ENCODE data around the gene SKOR2.

Gene SKOR2

GRCh38 chr18:47248604-47249313 lies 2.7 kb downstream of the SKOR2 start:
- TF ChIP-seq, protein P1, sequence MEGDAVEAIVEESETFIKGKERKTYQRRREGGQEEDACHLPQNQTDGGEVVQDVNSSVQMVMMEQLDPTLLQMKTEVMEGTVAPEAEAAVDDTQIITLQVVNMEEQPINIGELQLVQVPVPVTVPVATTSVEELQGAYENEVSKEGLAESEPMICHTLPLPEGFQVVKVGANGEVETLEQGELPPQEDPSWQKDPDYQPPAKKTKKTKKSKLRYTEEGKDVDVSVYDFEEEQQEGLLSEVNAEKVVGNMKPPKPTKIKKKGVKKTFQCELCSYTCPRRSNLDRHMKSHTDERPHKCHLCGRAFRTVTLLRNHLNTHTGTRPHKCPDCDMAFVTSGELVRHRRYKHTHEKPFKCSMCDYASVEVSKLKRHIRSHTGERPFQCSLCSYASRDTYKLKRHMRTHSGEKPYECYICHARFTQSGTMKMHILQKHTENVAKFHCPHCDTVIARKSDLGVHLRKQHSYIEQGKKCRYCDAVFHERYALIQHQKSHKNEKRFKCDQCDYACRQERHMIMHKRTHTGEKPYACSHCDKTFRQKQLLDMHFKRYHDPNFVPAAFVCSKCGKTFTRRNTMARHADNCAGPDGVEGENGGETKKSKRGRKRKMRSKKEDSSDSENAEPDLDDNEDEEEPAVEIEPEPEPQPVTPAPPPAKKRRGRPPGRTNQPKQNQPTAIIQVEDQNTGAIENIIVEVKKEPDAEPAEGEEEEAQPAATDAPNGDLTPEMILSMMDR (IDR thresholded peaks at IDR 0.05; ENCODE audit: control insufficient read depth, insufficient read depth, low read depth, low read length, missing control alignments): no peak
- no peak overlapping the region for H3K4me3 ChIP-seq (ENCODE audit: control insufficient read depth, low read depth, low read length)
- no peak for DNase-seq (ENCODE audit: low read depth)

DNA sequence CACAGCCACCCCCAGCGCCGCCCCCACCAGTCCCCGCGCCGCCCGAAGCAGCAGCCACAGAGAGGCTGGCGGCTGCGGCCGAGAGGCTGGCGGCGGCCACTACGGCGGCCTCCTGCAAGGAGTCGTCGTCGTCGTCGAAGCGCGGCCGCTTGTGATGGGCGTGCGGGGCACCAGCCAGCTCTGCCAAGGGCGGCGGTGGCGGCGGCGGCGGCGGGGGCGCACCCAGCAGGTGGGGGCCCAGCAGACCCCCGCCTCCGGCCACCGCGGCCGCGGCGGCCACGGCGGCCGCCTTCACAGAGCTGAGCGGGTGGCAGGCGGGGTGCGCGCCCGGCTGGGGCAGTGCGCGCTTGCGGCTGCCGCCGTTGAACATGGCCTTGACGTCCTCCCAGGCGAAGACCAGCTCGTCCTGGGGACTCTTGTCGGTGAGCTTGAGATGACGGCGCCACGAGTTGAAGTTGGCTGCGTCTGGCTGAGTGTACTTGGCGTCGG lies 3.3 kb downstream of the SKOR2 start:
- TF ChIP-seq, protein P1 (IDR thresholded peaks at IDR 0.05; ENCODE audit: control insufficient read depth, insufficient read depth, low read depth, low read length, missing control alignments): no peak
- no peak overlapping the region for H3K4me3 ChIP-seq (ENCODE audit: control insufficient read depth, low read depth, low read length)

GRCh38 chr18:47247416-47248114 lies 3.9 kb downstream of the SKOR2 start:
- H3K4me3 ChIP-seq (ENCODE audit: control insufficient read depth, low read depth, low read length): no peak overlapping the region
- TF ChIP-seq, protein P1 (IDR thresholded peaks at IDR 0.05; ENCODE audit: control insufficient read depth, insufficient read depth, low read depth, low read length, missing control alignments): no peak
- DNase-seq (ENCODE audit: low read depth): no peak

More for the DNA sequence above, 3.3 kb downstream of the SKOR2 start:
- no peak for DNase-seq (ENCODE audit: low read depth)

GRCh38 chr18:47247036-47247415 lies 4.4 kb downstream of the SKOR2 start:
- TF ChIP-seq, protein P1 (IDR thresholded peaks at IDR 0.05; ENCODE audit: control insufficient read depth, insufficient read depth, low read depth, low read length, missing control alignments): no peak
- H3K4me3 ChIP-seq (ENCODE audit: control insufficient read depth, low read depth, low read length): no peak overlapping the region
- no peak for DNase-seq (ENCODE audit: low read depth)

DNA sequence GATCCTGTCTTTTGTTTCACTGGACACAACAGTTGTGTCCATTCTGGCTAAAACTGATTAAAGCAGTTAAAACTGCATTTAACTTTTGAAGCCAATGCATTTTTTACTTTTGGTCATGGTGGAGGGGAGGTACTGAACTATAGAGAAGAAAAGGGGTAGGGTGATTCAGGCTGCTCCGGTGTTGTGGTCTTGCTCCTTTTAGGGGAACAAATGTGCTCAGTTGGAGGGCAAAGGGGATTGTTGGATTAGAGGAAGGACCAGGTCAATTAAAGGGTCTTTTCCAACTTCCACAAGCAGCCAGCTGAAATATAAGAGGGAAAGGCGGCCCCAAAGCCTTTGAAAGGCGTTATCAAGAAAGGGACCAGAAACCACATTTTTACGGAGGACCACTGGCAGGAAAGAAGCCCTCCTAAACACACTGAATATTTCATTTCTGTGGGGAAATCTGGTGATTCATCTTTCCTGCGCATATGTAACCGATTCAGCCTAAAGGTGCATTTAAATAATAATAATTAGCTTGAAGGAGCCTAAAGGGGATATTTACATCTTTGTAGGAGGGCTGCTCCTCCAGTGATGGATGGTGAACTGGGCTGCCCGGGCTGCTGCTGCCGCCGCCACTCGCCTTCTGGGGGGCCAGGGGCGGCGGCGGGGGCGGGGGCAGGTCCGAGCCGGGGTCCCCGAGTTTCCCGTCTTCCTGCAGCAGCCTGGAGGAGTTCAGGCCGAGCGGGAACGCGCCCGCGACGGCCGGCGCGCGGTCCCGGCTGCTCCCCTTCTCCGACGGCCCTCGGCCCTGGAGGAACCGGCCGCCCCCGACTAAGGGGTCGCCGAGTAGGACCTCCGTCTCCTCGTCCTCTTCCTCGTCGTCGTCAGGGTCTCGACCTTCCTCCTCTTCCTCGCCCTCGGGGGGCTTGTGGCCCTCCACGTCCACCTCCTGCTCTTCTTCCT lies 5.2 kb downstream of the SKOR2 start:
- TF ChIP-seq, protein P1 (IDR thresholded peaks at IDR 0.05; ENCODE audit: control insufficient read depth, insufficient read depth, low read depth, low read length, missing control alignments): no peak

GRCh38 chr18:47244086-47244485 lies 7.4 kb downstream of the SKOR2 start:
- DNase-seq (ENCODE audit: low read depth): no peak
- TF ChIP-seq, protein P1 (IDR thresholded peaks at IDR 0.05; ENCODE audit: control insufficient read depth, insufficient read depth, low read depth, low read length, missing control alignments): no peak
- no peak overlapping the region for H3K4me3 ChIP-seq (ENCODE audit: control insufficient read depth, low read depth, low read length)

More for the DNA sequence above, 5.2 kb downstream of the SKOR2 start:
- no peak for DNase-seq (ENCODE audit: low read depth)
- H3K4me3 ChIP-seq (ENCODE audit: control insufficient read depth, low read depth, low read length): no peak overlapping the region
